Lower leg skin (tissue), 4 donors: ENCODE results near the gene AP1M1. TPM values are rescaled to one million over a fixed set of nuclear protein-coding genes. Genes with fewer than 3 reads are reported as not detected.

Source experiments
- DNase-seq, 2 donors: peaks; one replicate each; pipeline ENCODE4 v3.0.0-alpha.2; 2019; ENCODE audit warnings: low spot score in 2 of 2
- H3K4me3 ChIP-seq: fragments of 200-600 bp; sonication (generic); 2 replicates; pipeline ENCODE4 v1.5.1; 2017; ENCODE audit warnings: mild to moderate bottlenecking, low read depth; ENCODE audit not compliant: poor library complexity, severe bottlenecking
- POLR2A ChIP-seq, 2 donors: fragments of 450-650 bp; IDR thresholded peaks; one replicate each; pipeline ENCODE4 v1.6.1; 2016 to 2017; ENCODE audit warnings: antibody characterized with exemption in 2 of 2, mild to moderate bottlenecking in 1 of 2, moderate library complexity in 1 of 2
- WGBS, 2 donors: methylation state at CpG; one replicate each; pipeline ENCODE4 v1.1.5; 2018; 5-methylcytosine and 5-hydroxymethylcytosine counted together
- intact Hi-C: fragments of 100-400 bp; cut with DNase I; formaldehyde crosslinking; loops from one replicate; pipeline ENCODE4 v1.15.0; 2023; ENCODE audit warnings: low total_unique reads
- total RNA-seq, 4 donors: library from RNA; depleted of rRNA; stranded (reverse); fragments of >200 nt; gene quantifications; one replicate each; pipeline ENCODE4 v1.1.0, GENCODE V29; 2016
- TF ChIP-seq, protein P1 (sequence below), 3 donors: fragments of 450-650 bp; IDR thresholded peaks; one replicate each; pipeline ENCODE4 v1.5.1; 2016; ENCODE audit warnings: antibody characterized with exemption in 3 of 3, mild to moderate bottlenecking in 3 of 3, moderate library complexity in 2 of 3

AP1M1 gene
- total RNA-seq, 4 donors from 2014 or later, result 47.2 to 66.9 (median 48.6) TPM

DNA sequence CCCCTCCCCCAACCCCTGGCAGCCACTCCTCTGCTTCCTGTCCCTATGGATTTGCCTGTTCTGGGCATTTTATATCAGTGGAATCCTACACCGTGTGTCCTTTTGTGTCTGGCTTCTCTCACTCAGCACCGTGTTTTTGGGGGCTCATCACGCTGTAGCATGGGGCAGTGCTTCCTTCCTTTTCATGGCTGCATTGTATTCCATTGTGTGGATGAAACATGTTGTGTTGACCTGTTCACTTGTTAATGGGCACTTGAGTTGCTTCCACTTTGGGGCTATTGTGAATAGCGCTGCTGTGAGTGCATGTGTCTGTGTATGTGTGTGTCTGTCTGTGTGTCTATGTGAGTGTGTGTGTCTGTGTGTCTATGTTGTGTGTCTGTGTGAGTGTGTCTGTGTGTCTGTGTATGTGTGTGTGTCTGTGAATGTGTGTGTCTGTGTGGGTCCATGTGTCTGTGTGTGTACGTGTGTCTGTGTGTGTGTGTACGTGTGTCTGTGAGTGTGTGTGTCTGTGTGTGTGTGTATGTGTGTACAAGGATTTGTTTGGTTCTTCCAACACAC, 57.2 kb downstream of the AP1M1 start:
- H3K4me3 ChIP-seq, result no peak overlapping the region
- 88 to 89% methylated on average over 6 of the region's 6 CpGs for WGBS, 2 donors
- DNase-seq, result no peak
- TF ChIP-seq POLR2A (IDR thresholded peaks at IDR 0.05), result no peak
- TF ChIP-seq, protein P1, sequence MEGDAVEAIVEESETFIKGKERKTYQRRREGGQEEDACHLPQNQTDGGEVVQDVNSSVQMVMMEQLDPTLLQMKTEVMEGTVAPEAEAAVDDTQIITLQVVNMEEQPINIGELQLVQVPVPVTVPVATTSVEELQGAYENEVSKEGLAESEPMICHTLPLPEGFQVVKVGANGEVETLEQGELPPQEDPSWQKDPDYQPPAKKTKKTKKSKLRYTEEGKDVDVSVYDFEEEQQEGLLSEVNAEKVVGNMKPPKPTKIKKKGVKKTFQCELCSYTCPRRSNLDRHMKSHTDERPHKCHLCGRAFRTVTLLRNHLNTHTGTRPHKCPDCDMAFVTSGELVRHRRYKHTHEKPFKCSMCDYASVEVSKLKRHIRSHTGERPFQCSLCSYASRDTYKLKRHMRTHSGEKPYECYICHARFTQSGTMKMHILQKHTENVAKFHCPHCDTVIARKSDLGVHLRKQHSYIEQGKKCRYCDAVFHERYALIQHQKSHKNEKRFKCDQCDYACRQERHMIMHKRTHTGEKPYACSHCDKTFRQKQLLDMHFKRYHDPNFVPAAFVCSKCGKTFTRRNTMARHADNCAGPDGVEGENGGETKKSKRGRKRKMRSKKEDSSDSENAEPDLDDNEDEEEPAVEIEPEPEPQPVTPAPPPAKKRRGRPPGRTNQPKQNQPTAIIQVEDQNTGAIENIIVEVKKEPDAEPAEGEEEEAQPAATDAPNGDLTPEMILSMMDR (IDR thresholded peaks at IDR 0.05), result no peak
- intact Hi-C loops, result no loop called here

DNA sequence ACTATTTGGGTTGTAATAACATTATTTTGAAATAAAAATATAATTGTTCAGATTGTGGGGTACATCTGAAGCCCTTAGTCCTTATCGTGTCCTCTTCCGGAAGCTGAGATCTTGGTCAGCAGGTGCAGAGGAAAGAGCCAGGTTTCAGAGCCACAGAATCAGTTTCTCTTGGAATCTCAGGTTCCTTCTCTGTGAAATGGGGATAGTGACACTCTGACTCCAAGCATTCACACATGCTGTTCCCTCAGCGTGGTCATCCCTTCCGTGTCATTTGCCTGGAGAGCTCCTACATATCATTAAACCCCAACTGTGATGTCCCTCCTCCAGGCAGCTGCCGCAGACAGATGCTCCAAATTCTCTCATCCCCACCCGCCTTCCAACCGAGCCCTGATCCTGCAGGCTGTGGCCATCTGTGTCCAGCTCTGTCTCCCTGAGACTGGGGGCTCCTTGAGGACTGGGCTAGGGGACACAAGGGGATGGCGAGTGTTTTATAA, 59.8 kb downstream of the AP1M1 start:
- 89 to 92% methylated on average over 8 of the region's 8 CpGs for WGBS, 2 donors
- intact Hi-C loops, result no loop called here
- TF ChIP-seq, protein P1 (IDR thresholded peaks at IDR 0.05), result no peak
- no peak for TF ChIP-seq POLR2A (IDR thresholded peaks at IDR 0.05)

GRCh38 chr19:16258440-16258903, 60.8 kb downstream of the AP1M1 start:
- intact Hi-C loops, result no loop called here
- H3K4me3 ChIP-seq, result no peak overlapping the region
- WGBS, 2 donors, result 55 to 62% methylated on average over 8 to 18 of the region's 18 CpGs
- peak; percentile 68 to 93 for DNase-seq
- no peak for TF ChIP-seq POLR2A (IDR thresholded peaks at IDR 0.05)
- TF ChIP-seq, protein P1 (IDR thresholded peaks at IDR 0.05), result no peak

More for the DNA sequence above, 59.8 kb downstream of the AP1M1 start:
- no peak for DNase-seq
- no peak overlapping the region for H3K4me3 ChIP-seq

- H3K4me3 ChIP-seq, result no peak overlapping the region
- whole genome bisulfite sequencing, 2 donors, result 67 to 73% methylated on average over 21 to 22 of the region's 22 CpGs
- TF ChIP-seq, protein P1 (IDR thresholded peaks at IDR 0.05), result no peak
- no peak for TF ChIP-seq POLR2A (IDR thresholded peaks at IDR 0.05)
- intact Hi-C loops, result no loop called here
- no peak for DNase-seq
These were observed 61.9 kb downstream of the AP1M1 start for GRCh38 chr19:16259385-16260159.

DNA sequence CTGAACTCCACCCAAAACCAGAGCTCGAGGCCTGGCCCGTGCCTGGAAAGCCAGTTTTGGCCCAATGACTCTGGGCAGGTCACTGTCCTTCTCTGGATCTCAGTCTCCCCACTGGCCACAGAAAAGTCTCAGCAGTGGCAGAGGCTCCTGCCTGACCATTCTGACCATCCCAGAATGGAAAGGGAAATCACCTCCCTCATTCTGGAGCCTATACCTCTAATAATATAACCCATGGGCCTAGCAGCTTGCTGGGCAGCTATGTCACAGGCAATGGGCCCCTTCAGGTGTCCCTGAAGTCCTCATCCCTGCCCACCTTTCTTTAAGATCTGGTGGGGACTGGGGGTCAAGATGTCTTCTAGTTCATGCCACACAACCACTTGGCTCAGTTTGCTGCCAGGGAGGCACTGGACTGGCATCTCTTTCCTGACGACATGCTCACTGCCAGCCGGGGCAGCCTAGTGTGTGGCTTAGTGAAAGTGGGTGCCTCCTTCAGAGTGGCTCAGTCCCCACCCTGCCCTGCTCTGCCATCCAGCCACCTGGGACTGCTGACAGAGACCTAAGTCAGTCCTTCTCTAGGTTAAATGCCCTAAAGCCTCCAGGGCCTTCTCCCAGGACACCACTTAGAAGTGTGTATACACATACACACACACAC, 62.6 kb downstream of the AP1M1 start:
- intact Hi-C loops, result no loop called here
- 80 to 98% methylated on average over 3 to 4 of the region's 4 CpGs for WGBS, 2 donors
- TF ChIP-seq, protein P1 (IDR thresholded peaks at IDR 0.05), result no peak
- no peak for TF ChIP-seq POLR2A (IDR thresholded peaks at IDR 0.05)
- no peak overlapping the region for H3K4me3 ChIP-seq
- no peak for DNase-seq
